ENCODE data around the gene FAM222A.

Gene FAM222A

GRCh38 chr12:109713187-109714070 lies at the start of gene FAM222A:
TSS of gene FAM222A (plus strand) at chr12:109713825. CDS start at chr12:109744147, 30,322 bp downstream.
- intact Hi-C loops (cut with DNase I): loop anchor here (10.0 kb wide), 1 partner anchor 119 kb away; no protein-coding TSS in a partner anchor
- peak; percentile 94 to 100 (median 99) for DNase-seq

- intact Hi-C loops (cut with DNase I): no loop called here
- DNase-seq: no peak
Observed at GRCh38 chr12:109664402-109664801, 49.2 kb upstream of the FAM222A start.

GRCh38 chr12:109666068-109666467 lies 47.6 kb upstream of the FAM222A start:
- DNase-seq: no peak

GRCh38 chr12:109670731-109671130 lies 42.9 kb upstream of the FAM222A start:
- intact Hi-C loops (cut with DNase I): no loop called here
- DNase-seq: peak in 5 of 42 donors; percentile 13 to 37 (median 17)

More at GRCh38 chr12:109666068-109666467, 47.6 kb upstream of the FAM222A start:
- intact Hi-C loops (cut with DNase I): no loop called here

GRCh38 chr12:109671502-109671901 lies 42.1 kb upstream of the FAM222A start:
- DNase-seq: no peak

GRCh38 chr12:109673379-109673778 lies 40.2 kb upstream of the FAM222A start:
- intact Hi-C loops (cut with DNase I): no loop called here
- no peak for DNase-seq

More at GRCh38 chr12:109671502-109671901, 42.1 kb upstream of the FAM222A start:
- intact Hi-C loops (cut with DNase I): no loop called here

GRCh38 chr12:109673884-109674283 lies 39.7 kb upstream of the FAM222A start:
- DNase-seq: no peak
- intact Hi-C loops (cut with DNase I): no loop called here

- DNase-seq: no peak
- intact Hi-C loops (cut with DNase I): no loop called here
Observed at GRCh38 chr12:109675411-109675810, 38.2 kb upstream of the FAM222A start.

- intact Hi-C loops (cut with DNase I): no loop called here
- peak in 8 of 42 donors; percentile 7 to 51 (median 14) for DNase-seq
Observed at GRCh38 chr12:109677279-109677691, 36.3 kb upstream of the FAM222A start.

- no peak for DNase-seq
- intact Hi-C loops (cut with DNase I): no loop called here
Observed at GRCh38 chr12:109678719-109679118, 34.9 kb upstream of the FAM222A start.

GRCh38 chr12:109679501-109680263 lies 33.9 kb upstream of the FAM222A start:
- DNase-seq: no peak
- intact Hi-C loops (cut with DNase I): no loop called here

GRCh38 chr12:109680264-109681005 lies 33.2 kb upstream of the FAM222A start:
- intact Hi-C loops (cut with DNase I): no loop called here
- no peak for DNase-seq

GRCh38 chr12:109681986-109682707 lies 31.5 kb upstream of the FAM222A start:
- intact Hi-C loops (cut with DNase I): no loop called here
- no peak for DNase-seq

GRCh38 chr12:109682708-109683060 lies 30.9 kb upstream of the FAM222A start:
- intact Hi-C loops (cut with DNase I): no loop called here
- no peak for DNase-seq

GRCh38 chr12:109683316-109683715 lies 30.3 kb upstream of the FAM222A start:
- intact Hi-C loops (cut with DNase I): no loop called here
- no peak for DNase-seq

- DNase-seq: no peak
- intact Hi-C loops (cut with DNase I): no loop called here
Observed at GRCh38 chr12:109685574-109686447, 27.8 kb upstream of the FAM222A start.

- no peak for DNase-seq
Observed at GRCh38 chr12:109686523-109686922, 27.1 kb upstream of the FAM222A start.

GRCh38 chr12:109687250-109687649 lies 26.4 kb upstream of the FAM222A start:
- no peak for DNase-seq
- intact Hi-C loops (cut with DNase I): no loop called here

More at GRCh38 chr12:109686523-109686922, 27.1 kb upstream of the FAM222A start:
- intact Hi-C loops (cut with DNase I): no loop called here

Measured in head of caudate nucleus (tissue), 42 donors.